Measurements from ENCODE around the gene PFKL. TPM values are rescaled to one million over a fixed set of nuclear protein-coding genes. Genes with fewer than 3 reads are reported as not detected.

PFKL gene
- total RNA-seq, 4 donors from 2014 or later: 185 to 288 (median 249) TPM

DNA sequence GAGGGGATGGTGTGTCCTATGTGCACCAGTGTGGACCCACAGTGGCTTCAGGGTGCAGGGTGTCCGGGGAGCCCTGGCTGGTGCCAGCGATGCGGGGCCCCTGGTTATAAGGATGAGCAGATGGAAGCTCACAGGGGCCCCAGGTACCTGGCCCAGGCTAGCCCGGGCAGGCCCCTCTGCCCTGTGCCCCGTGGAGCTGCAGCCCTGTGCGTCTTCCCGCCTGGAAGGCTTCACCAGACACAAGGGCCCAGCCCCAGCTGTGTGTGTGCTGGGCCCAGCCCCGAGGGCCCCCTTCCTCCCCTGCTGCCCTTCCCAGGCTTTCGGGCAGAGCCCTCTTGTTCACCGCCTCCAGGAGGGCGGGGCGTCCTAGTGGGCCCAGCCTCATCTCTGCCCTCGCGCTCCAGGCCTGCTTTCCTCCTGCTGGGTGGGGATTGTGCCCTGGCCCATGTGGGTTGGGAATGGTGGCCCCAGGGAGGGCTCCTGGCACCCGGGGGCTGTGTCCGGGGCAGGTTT, 15.9 kb downstream of the PFKL start:
- Histone ChIP-seq H3K36me3 (peaks cover 0 to 35% (median 9%) of the 10 kb centered on the region in 4 donors), H3K27me3 (no peaks in the 10 kb centered on the region), H3K27ac (no peak overlapping the region), H3K4me1 (no peaks in the 10 kb centered on the region), H3K9me3 (no peaks in the 10 kb centered on the region), H3K4me3 (no peak overlapping the region)
- intact Hi-C loops (cut with DNase I; ENCODE audit: low total_unique reads): no loop called here
- no peak for DNase-seq
- TF ChIP-seq EP300 (IDR thresholded peaks at IDR 0.05; ENCODE audit: low read depth) (no peak), POLR2AphosphoS5 (IDR thresholded peaks at IDR 0.05) (no peak), POLR2A (IDR thresholded peaks at IDR 0.05) (no peak)
- TF ChIP-seq, protein P1, sequence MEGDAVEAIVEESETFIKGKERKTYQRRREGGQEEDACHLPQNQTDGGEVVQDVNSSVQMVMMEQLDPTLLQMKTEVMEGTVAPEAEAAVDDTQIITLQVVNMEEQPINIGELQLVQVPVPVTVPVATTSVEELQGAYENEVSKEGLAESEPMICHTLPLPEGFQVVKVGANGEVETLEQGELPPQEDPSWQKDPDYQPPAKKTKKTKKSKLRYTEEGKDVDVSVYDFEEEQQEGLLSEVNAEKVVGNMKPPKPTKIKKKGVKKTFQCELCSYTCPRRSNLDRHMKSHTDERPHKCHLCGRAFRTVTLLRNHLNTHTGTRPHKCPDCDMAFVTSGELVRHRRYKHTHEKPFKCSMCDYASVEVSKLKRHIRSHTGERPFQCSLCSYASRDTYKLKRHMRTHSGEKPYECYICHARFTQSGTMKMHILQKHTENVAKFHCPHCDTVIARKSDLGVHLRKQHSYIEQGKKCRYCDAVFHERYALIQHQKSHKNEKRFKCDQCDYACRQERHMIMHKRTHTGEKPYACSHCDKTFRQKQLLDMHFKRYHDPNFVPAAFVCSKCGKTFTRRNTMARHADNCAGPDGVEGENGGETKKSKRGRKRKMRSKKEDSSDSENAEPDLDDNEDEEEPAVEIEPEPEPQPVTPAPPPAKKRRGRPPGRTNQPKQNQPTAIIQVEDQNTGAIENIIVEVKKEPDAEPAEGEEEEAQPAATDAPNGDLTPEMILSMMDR (IDR thresholded peaks at IDR 0.05): no peak
- in situ Hi-C loops (cut with MboI; ENCODE audit: low pct_ligation_motif_present in 1 of 4, low pct_unique_long_range_greater_than_20kb in 1 of 4, low sequenced_read_pairs in 3 of 4): no loop called here
- WGBS, 2 donors (ENCODE audit: low coverage in 1 of 2): 87% methylated on average over 15 of the region's 16 CpGs; no CpG with 5 or more reads in 1 of the 2 donors

DNA sequence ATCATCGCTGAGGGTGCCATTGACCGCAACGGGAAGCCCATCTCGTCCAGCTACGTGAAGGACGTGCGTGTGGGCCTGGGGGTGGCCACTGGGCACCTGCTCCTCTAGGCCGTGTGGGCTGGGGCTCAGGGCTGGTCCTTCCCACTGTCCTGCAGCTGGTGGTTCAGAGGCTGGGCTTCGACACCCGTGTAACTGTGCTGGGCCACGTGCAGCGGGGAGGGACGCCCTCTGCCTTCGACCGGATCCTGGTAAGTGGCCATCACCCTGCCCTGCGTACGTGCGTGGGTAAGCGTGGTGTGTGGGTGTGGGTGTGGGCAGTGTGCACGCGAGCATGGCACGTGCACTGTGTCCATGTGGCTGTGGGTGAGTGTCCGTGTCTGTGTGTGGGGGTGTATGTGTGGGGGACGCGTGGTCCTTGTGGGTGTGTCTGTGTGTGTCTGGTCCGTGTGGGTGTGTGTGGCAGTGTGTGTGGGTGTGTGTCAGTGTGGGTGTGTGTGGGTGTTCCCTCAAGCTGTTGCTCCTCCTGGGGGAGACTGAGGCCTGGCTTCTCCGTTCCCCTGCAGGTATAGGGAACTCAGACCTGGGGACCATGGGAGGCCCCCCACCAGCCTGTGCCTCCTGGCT, 16.5 kb downstream of the PFKL start:
- in situ Hi-C loops (cut with MboI; ENCODE audit: low pct_ligation_motif_present in 1 of 4, low pct_unique_long_range_greater_than_20kb in 1 of 4, low sequenced_read_pairs in 3 of 4) (no loop called here), intact Hi-C loops (cut with DNase I; ENCODE audit: low total_unique reads) (no loop called here)
- WGBS, 2 donors (ENCODE audit: low coverage in 1 of 2): 90% methylated on average over 27 of the region's 27 CpGs; no CpG with 5 or more reads in 1 of the 2 donors
- no peaks in the 10 kb centered on the region for H3K4me1 ChIP-seq
- TF ChIP-seq, protein P1 (IDR thresholded peaks at IDR 0.05): no peak
- TF ChIP-seq POLR2AphosphoS5 (IDR thresholded peaks at IDR 0.05): no peak
- no peak overlapping the region for H3K27ac ChIP-seq
- no peak overlapping the region for H3K4me3 ChIP-seq
- peaks cover 0 to 29% (median 9%) of the 10 kb centered on the region in 4 donors for H3K36me3 ChIP-seq
- H3K9me3 ChIP-seq: no peaks in the 10 kb centered on the region
- no peak for DNase-seq
- no peaks in the 10 kb centered on the region for H3K27me3 ChIP-seq

DNA sequence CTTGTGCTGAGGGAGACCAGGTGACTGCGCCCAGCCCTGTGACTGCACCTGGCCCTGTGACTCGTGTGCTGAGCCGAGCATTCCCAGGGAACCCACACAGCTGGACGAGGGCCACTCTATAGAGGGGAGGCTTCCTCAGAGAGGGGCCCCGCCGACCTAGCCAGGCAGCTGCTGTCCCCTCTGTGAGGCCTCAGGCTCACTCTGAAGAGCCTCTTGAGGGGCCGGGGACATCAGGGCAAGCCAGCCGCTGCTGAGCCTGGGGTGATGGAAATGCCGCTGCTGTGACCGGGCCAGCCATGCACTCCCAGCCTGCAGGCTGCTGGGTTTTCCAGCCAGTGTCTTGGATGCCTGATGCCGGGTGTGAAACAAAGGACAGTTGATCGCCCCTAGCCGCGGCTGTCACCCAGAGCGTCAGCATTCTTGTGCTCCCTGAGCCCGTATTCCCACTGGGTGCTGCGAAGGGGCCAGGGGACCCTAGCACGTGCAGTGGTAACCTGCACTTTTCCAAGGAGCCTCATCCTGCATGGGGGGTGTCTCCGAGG, 17.5 kb downstream of the PFKL start:
- no peaks in the 10 kb centered on the region for H3K27me3 ChIP-seq
- TF ChIP-seq, protein P1 (IDR thresholded peaks at IDR 0.05): no peak
- no peak for TF ChIP-seq POLR2A (IDR thresholded peaks at IDR 0.05)
- no peak for TF ChIP-seq POLR2AphosphoS5 (IDR thresholded peaks at IDR 0.05)
- TF ChIP-seq EP300 (IDR thresholded peaks at IDR 0.05; ENCODE audit: low read depth): no peak
- in situ Hi-C loops (cut with MboI; ENCODE audit: low pct_ligation_motif_present in 1 of 4, low pct_unique_long_range_greater_than_20kb in 1 of 4, low sequenced_read_pairs in 3 of 4): no loop called here
- no peaks in the 10 kb centered on the region for H3K4me1 ChIP-seq
- H3K9me3 ChIP-seq: no peaks in the 10 kb centered on the region
- 96% methylated on average over 11 of the region's 19 CpGs; no CpG with 5 or more reads in 1 of the 2 donors for WGBS, 2 donors (ENCODE audit: low coverage in 1 of 2)
- intact Hi-C loops (cut with DNase I; ENCODE audit: low total_unique reads): no loop called here
- no peak overlapping the region for H3K27ac ChIP-seq
- H3K4me3 ChIP-seq: no peak overlapping the region
- DNase-seq: no peak
- peaks cover 0 to 28% (median 4%) of the 10 kb centered on the region in 4 donors for H3K36me3 ChIP-seq

DNA sequence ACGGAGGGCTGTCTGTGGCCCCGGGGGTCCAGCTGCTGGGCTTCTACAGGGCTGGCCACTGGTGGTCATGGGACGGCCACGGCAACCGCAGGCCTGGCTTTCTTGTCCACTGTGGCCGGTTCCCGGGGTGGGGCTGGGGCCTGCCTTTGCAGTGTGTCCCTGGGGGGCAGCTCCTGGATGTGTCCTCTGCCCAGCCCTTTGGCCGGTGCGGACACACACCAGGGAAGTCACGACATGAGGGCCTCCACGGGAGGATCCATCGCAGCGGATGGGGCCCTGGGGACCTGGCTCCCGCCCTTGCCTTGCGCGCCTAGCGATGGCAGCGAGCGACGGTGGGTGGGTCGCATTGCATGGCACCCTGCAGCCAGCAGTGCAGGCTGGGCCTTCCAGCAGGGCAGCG, 18.0 kb downstream of the PFKL start:
- H3K27ac ChIP-seq: no peak overlapping the region
- H3K27me3 ChIP-seq: no peaks in the 10 kb centered on the region
- no peak for DNase-seq
- H3K4me3 ChIP-seq: no peak overlapping the region
- intact Hi-C loops (cut with DNase I; ENCODE audit: low total_unique reads) (no loop called here), in situ Hi-C loops (cut with MboI; ENCODE audit: low pct_ligation_motif_present in 1 of 4, low pct_unique_long_range_greater_than_20kb in 1 of 4, low sequenced_read_pairs in 3 of 4) (no loop called here)
- no peak for TF ChIP-seq POLR2AphosphoS5 (IDR thresholded peaks at IDR 0.05)
- TF ChIP-seq EP300 (IDR thresholded peaks at IDR 0.05; ENCODE audit: low read depth): no peak
- TF ChIP-seq, protein P1 (IDR thresholded peaks at IDR 0.05): no peak
- TF ChIP-seq POLR2A (IDR thresholded peaks at IDR 0.05): no peak
- peaks cover 0 to 27% (median 4%) of the 10 kb centered on the region in 4 donors for H3K36me3 ChIP-seq
- H3K9me3 ChIP-seq: no peaks in the 10 kb centered on the region
- H3K4me1 ChIP-seq: no peaks in the 10 kb centered on the region
- 93% methylated on average over 6 of the region's 22 CpGs; no CpG with 5 or more reads in 1 of the 2 donors for WGBS, 2 donors (ENCODE audit: low coverage in 1 of 2)
